ENCODE measurements around the gene UGGT1.

DNA sequence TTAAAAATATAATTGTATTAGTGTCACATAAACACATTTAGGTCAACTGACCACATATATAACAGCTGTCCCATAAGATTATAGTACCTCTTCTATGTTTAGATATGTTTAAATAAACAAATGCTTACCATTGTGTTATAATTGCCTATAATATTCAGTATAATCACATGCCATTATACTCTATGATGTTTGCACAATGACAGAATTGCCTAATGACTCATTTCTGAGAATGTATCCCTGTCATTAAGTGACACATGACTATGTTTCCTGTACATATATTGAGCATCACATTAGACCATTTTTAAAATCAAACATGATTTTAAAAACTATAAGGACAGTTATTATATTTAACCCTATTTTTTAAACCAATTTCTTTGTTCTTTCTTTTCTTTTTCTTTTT, 137.9 kb downstream of the UGGT1 start:
- TF ChIP-seq CTCF (IDR thresholded peaks at IDR 0.05) (no peak), POLR2A (IDR thresholded peaks at IDR 0.05) (no peak)

All from lower leg skin (tissue), 3 donors.